Activated T-helper 17 cell treated with anti-CD3 and anti-CD28 coated beads, Interleukin-2, amount 50 U/mL, for 72 hours (primary cell): ENCODE results near the gene CAPS. TPM values are rescaled to one million over a fixed set of nuclear protein-coding genes. Genes with fewer than 3 reads are reported as not detected.
"Not testable (repeated sequence)": the region's sequence is repeated elsewhere in the genome, so short reads cannot be mapped to it uniquely, and the experiment has no call there.

ENCODE experiments used
- ATAC-seq: fragments of 150-1000 bp; cut with Tn5 transposase; replicated peaks from 2 replicates; pipeline ENCODE4 v1.10.0; 2021; ENCODE audit warnings: mild to moderate bottlenecking, moderate library complexity
- H3K27ac Mint-ChIP-seq: one replicate; pipeline ENCODE4 v1.8.0; 2022; ENCODE audit warnings: mixed read lengths
- H3K27me3 Mint-ChIP-seq: one replicate; pipeline ENCODE4 v1.8.0; 2022; ENCODE audit warnings: mixed read lengths
- H3K36me3 Mint-ChIP-seq: one replicate; pipeline ENCODE4 v1.8.0; 2022; ENCODE audit warnings: low read depth, mild to moderate bottlenecking, mixed read lengths
- H3K4me1 Mint-ChIP-seq: one replicate; pipeline ENCODE4 v1.8.0; 2022; ENCODE audit warnings: mixed read lengths
- H3K4me3 Mint-ChIP-seq: one replicate; pipeline ENCODE4 v1.8.0; 2022; ENCODE audit warnings: mild to moderate bottlenecking, mixed read lengths
- H3K9me3 Mint-ChIP-seq: one replicate; pipeline ENCODE4 v1.8.0; 2022; ENCODE audit warnings: mixed read lengths
- total RNA-seq, 2 donors: library from RNA; stranded (reverse); gene quantifications; one replicate each; pipeline ENCODE4 v1.2.3, GENCODE V29; 2022

CAPS gene
- total RNA-seq: 1 to 10 TPM; 3.8 to 5.1 TPM

GRCh38 chr19:5913739-5914357 is at the start of gene CAPS:
Gene CAPS (plus strand): TSS chr19:5914254. CDS start chr19:5914407, 153 bp downstream.
- Mint-ChIP-seq H3K27ac (no peak within 1 kb of the TSS), H3K9me3 (no peaks in the 10 kb centered on the region), H3K36me3 (peaks cover 38% of the 10 kb centered on the region), H3K4me1 (no peaks in the 10 kb centered on the region), H3K27me3 (no peaks in the 10 kb centered on the region), H3K4me3 (no peak within 1 kb of the TSS)
- no peak for ATAC-seq

GRCh38 chr19:5864725-5865486 is 49.1 kb upstream of the CAPS start:
- no peak for ATAC-seq
- no peaks in the 10 kb centered on the region for H3K4me1 Mint-ChIP-seq
- H3K27ac Mint-ChIP-seq: peak overlapping the region; percentile 65

GRCh38 chr19:5865772-5866171 is 48.3 kb upstream of the CAPS start:
- Mint-ChIP-seq H3K4me1 (no peaks in the 10 kb centered on the region), H3K27ac (no peak overlapping the region)

More at GRCh38 chr19:5864725-5865486, 49.1 kb upstream of the CAPS start:
- Mint-ChIP-seq H3K27me3 (no peaks in the 10 kb centered on the region), H3K4me3 (no peak overlapping the region), H3K36me3 (no peaks in the 10 kb centered on the region), H3K9me3 (no peaks in the 10 kb centered on the region)

GRCh38 chr19:5867201-5868136 is 46.6 kb upstream of the CAPS start:
- no peak overlapping the region for H3K4me3 Mint-ChIP-seq
- H3K27ac Mint-ChIP-seq: no peak overlapping the region
- no peaks in the 10 kb centered on the region for H3K4me1 Mint-ChIP-seq
- H3K9me3 Mint-ChIP-seq: no peaks in the 10 kb centered on the region
- H3K27me3 Mint-ChIP-seq: no peaks in the 10 kb centered on the region
- no peaks in the 10 kb centered on the region for H3K36me3 Mint-ChIP-seq
- no peak for ATAC-seq

More at GRCh38 chr19:5865772-5866171, 48.3 kb upstream of the CAPS start:
- no peaks in the 10 kb centered on the region for H3K9me3 Mint-ChIP-seq
- no peaks in the 10 kb centered on the region for H3K36me3 Mint-ChIP-seq
- no peak for ATAC-seq
- no peak overlapping the region for H3K4me3 Mint-ChIP-seq
- no peaks in the 10 kb centered on the region for H3K27me3 Mint-ChIP-seq

- Mint-ChIP-seq H3K27ac (no peak overlapping the region), H3K4me3 (no peak overlapping the region), H3K36me3 (no peaks in the 10 kb centered on the region), H3K27me3 (no peaks in the 10 kb centered on the region), H3K9me3 (no peaks in the 10 kb centered on the region), H3K4me1 (no peaks in the 10 kb centered on the region)
- no peak for ATAC-seq
These were observed 43.1 kb upstream of the CAPS start for GRCh38 chr19:5870986-5871394.

- H3K27me3 Mint-ChIP-seq: peaks cover 3% of the 10 kb centered on the region
- no peaks in the 10 kb centered on the region for H3K4me1 Mint-ChIP-seq
- no peaks in the 10 kb centered on the region for H3K9me3 Mint-ChIP-seq
- H3K4me3 Mint-ChIP-seq: no peak overlapping the region
- H3K27ac Mint-ChIP-seq: no peak overlapping the region
- no peak for ATAC-seq
- no peaks in the 10 kb centered on the region for H3K36me3 Mint-ChIP-seq
These were observed 40.3 kb upstream of the CAPS start for GRCh38 chr19:5873617-5874199.

GRCh38 chr19:5874496-5874895 is 39.6 kb upstream of the CAPS start:
- not testable (repeated sequence) for H3K27ac Mint-ChIP-seq, H3K9me3 Mint-ChIP-seq, ATAC-seq, H3K27me3 Mint-ChIP-seq, H3K36me3 Mint-ChIP-seq, H3K4me1 Mint-ChIP-seq, H3K4me3 Mint-ChIP-seq

GRCh38 chr19:5877427-5877826 is 36.6 kb upstream of the CAPS start:
- Mint-ChIP-seq H3K4me1 (no peaks in the 10 kb centered on the region), H3K9me3 (no peaks in the 10 kb centered on the region), H3K36me3 (no peaks in the 10 kb centered on the region), H3K4me3 (no peak overlapping the region), H3K27me3 (peaks cover 4% of the 10 kb centered on the region), H3K27ac (no peak overlapping the region)
- ATAC-seq: no peak

- Mint-ChIP-seq H3K27me3 (peaks cover 7% of the 10 kb centered on the region), H3K9me3 (no peaks in the 10 kb centered on the region), H3K4me3 (no peak overlapping the region), H3K36me3 (no peaks in the 10 kb centered on the region), H3K4me1 (no peaks in the 10 kb centered on the region), H3K27ac (no peak overlapping the region)
- no peak for ATAC-seq
These were observed 36.2 kb upstream of the CAPS start for GRCh38 chr19:5877882-5878281.

- Mint-ChIP-seq H3K36me3 (no peaks in the 10 kb centered on the region), H3K9me3 (no peaks in the 10 kb centered on the region), H3K27ac (no peak overlapping the region), H3K4me3 (no peak overlapping the region), H3K4me1 (no peaks in the 10 kb centered on the region), H3K27me3 (peaks cover 7% of the 10 kb centered on the region)
- ATAC-seq: no peak
These were observed 33.9 kb upstream of the CAPS start for GRCh38 chr19:5880196-5880595.

GRCh38 chr19:5880604-5881078 is 33.4 kb upstream of the CAPS start:
- H3K4me1 Mint-ChIP-seq: no peaks in the 10 kb centered on the region
- no peaks in the 10 kb centered on the region for H3K9me3 Mint-ChIP-seq
- H3K27me3 Mint-ChIP-seq: peaks cover 7% of the 10 kb centered on the region
- H3K27ac Mint-ChIP-seq: no peak overlapping the region
- no peak for ATAC-seq
- H3K36me3 Mint-ChIP-seq: no peaks in the 10 kb centered on the region
- H3K4me3 Mint-ChIP-seq: no peak overlapping the region

- no peaks in the 10 kb centered on the region for H3K4me1 Mint-ChIP-seq
- H3K27me3 Mint-ChIP-seq: peaks cover 7% of the 10 kb centered on the region
- no peaks in the 10 kb centered on the region for H3K36me3 Mint-ChIP-seq
- no peak overlapping the region for H3K27ac Mint-ChIP-seq
- no peak for ATAC-seq
- H3K4me3 Mint-ChIP-seq: no peak overlapping the region
- H3K9me3 Mint-ChIP-seq: no peaks in the 10 kb centered on the region
These were observed 32.3 kb upstream of the CAPS start for GRCh38 chr19:5881543-5882299.

- no peak for ATAC-seq
- Mint-ChIP-seq H3K27me3 (peaks cover 4% of the 10 kb centered on the region), H3K27ac (no peak overlapping the region), H3K4me3 (no peak overlapping the region), H3K36me3 (no peaks in the 10 kb centered on the region), H3K4me1 (no peaks in the 10 kb centered on the region), H3K9me3 (no peaks in the 10 kb centered on the region)
These were observed 31.6 kb upstream of the CAPS start for GRCh38 chr19:5882421-5882968.
